ENCODE measurements around the gene CSF1. TPM values are rescaled to one million over a fixed set of nuclear protein-coding genes. Genes with fewer than 3 reads are reported as not detected.

The CSF1 gene
- polyA plus RNA-seq, 1 of the 3 experiments (the other 2 are of a cell fraction), result 31.9 TPM

DNA sequence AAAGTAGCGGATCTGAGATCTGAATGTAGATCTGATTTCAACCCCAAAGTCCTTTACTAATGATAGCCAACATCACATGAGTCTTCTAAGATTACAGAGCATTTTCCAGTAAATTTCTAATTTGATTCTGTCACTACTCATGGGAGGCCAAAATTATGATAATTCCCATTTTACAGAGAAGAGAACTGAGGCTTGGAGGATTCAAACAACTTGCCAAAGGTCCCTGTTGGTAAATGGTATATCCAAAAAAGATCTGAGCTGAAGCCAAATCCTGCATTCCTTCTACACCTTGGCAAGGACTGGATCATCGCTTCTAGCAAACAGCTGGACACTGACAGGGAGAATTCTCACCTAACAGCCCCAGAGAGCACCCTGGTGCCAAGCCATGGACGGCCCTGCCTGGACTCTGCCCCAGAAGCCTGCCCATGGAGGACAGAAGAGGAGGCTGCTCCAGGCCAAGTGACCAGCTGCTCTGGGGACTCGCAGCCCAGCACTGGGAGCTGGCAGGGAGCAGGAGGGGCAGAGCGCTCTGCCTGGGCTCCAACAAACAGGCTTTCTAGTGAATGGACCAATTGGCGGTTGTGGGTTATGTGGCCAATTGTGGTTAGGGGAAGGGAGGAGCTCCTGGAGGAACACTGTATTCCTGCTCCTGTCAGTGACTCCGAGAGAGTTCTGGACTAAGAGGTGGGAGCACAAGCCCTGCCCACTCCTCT lies 6.4 kb upstream of the CSF1 start:
- no peak overlapping the region for H3K4me2 ChIP-seq
- H3F3A ChIP-seq (replicated peaks; ENCODE audit: insufficient read depth), result no peaks in the 10 kb centered on the region
- no peak overlapping the region for H3K9ac ChIP-seq
- no peaks in the 10 kb centered on the region for H3K9me3 ChIP-seq
- H3K27me3 ChIP-seq (ENCODE audit: insufficient read depth), result no peaks in the 10 kb centered on the region
- no peaks in the 10 kb centered on the region for H3K79me2 ChIP-seq (ENCODE audit: insufficient read depth)
- no peak for DNase-seq
- 82% methylated on average over 6 of the region's 7 CpGs for WGBS (ENCODE audit: low lambda C conversion rate)
- H3K4me3 ChIP-seq (ENCODE audit: low read depth in 2 of 2, low read length in 1 of 2), result no peak overlapping the region
- TF ChIP-seq GABPA (IDR thresholded peaks at IDR 0.05; ENCODE audit: low read depth) (no peak), ELF1 (IDR thresholded peaks at IDR 0.05) (no peak)
- TF ChIP-seq, protein P1, sequence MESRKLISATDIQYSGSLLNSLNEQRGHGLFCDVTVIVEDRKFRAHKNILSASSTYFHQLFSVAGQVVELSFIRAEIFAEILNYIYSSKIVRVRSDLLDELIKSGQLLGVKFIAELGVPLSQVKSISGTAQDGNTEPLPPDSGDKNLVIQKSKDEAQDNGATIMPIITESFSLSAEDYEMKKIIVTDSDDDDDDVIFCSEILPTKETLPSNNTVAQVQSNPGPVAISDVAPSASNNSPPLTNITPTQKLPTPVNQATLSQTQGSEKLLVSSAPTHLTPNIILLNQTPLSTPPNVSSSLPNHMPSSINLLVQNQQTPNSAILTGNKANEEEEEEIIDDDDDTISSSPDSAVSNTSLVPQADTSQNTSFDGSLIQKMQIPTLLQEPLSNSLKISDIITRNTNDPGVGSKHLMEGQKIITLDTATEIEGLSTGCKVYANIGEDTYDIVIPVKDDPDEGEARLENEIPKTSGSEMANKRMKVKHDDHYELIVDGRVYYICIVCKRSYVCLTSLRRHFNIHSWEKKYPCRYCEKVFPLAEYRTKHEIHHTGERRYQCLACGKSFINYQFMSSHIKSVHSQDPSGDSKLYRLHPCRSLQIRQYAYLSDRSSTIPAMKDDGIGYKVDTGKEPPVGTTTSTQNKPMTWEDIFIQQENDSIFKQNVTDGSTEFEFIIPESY (IDR thresholded peaks at IDR 0.05; ENCODE audit: borderline replicate concordance, low read depth), result no peak
- H3K4me1 ChIP-seq (ENCODE audit: control insufficient read depth in 1 of 2, insufficient read depth in 2 of 2, low read depth in 1 of 2, low read length in 1 of 2), result no peaks in the 10 kb centered on the region
- H4K20me1 ChIP-seq (ENCODE audit: insufficient read depth), result no peaks in the 10 kb centered on the region
- CTCF ChIA-PET, result interaction anchor here (0.8 to 1.0 kb wide), 2 partner anchors 12 to 80 kb away, joined by 3 to 4 read pairs; partner anchors contain the start of gene AHCYL1
- no peaks in the 10 kb centered on the region for H3K9me2 ChIP-seq
- no peak overlapping the region for H2AFZ ChIP-seq (ENCODE audit: low read depth)
- no peaks in the 10 kb centered on the region for H3K36me3 ChIP-seq (replicated peaks in 1 of 2; ENCODE audit: control insufficient read depth in 1 of 2, insufficient read depth in 2 of 2, low read length in 1 of 2)
- POLR2A ChIA-PET, result no interaction called here
- H3K27ac ChIP-seq (ENCODE audit: low read depth in 2 of 2, low read length in 1 of 2), result no peak overlapping the region

DNA sequence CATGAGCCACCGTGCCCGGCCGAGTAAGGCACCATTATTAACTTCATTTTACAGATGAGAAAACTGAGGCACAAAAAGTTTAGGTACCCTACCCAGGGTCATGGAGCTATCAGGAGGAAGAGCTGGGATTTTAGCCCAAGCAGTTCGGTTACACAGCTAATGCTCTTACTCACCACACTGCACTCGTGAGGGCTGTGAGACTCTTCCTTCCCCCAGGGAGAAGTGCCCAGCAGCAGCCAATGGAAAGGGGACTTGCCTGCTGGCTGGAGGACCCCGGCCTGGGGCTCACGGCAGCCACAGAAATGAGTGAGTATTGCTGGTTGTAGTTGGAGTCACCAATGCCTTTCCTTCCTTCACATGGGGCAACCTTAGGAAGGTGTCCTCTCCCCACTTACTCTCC lies 5.2 kb upstream of the CSF1 start:
- no peaks in the 10 kb centered on the region for H3K9me3 ChIP-seq
- H4K20me1 ChIP-seq (ENCODE audit: insufficient read depth), result no peaks in the 10 kb centered on the region
- H3K27ac ChIP-seq (ENCODE audit: low read depth in 2 of 2, low read length in 1 of 2), result no peak overlapping the region
- ChIA-PET POLR2A (no interaction called here), CTCF (no interaction called here)
- peaks cover 5% of the 10 kb centered on the region; the same call in 1 of the 2 replicates for H3K79me2 ChIP-seq (ENCODE audit: insufficient read depth)
- no peak for DNase-seq
- H3K36me3 ChIP-seq (replicated peaks in 1 of 2; ENCODE audit: control insufficient read depth in 1 of 2, insufficient read depth in 2 of 2, low read length in 1 of 2), result no peaks in the 10 kb centered on the region
- H3F3A ChIP-seq (replicated peaks; ENCODE audit: insufficient read depth), result no peaks in the 10 kb centered on the region
- H3K4me3 ChIP-seq (ENCODE audit: low read depth in 2 of 2, low read length in 1 of 2), result no peak overlapping the region
- WGBS (ENCODE audit: low lambda C conversion rate), result 92% methylated on average over 6 of the region's 7 CpGs
- H3K4me1 ChIP-seq (ENCODE audit: control insufficient read depth in 1 of 2, insufficient read depth in 2 of 2, low read depth in 1 of 2, low read length in 1 of 2), result peaks cover 5% of the 10 kb centered on the region in 2 experiments; a peak in 2 of 4 replicates
- TF ChIP-seq, protein P2, sequence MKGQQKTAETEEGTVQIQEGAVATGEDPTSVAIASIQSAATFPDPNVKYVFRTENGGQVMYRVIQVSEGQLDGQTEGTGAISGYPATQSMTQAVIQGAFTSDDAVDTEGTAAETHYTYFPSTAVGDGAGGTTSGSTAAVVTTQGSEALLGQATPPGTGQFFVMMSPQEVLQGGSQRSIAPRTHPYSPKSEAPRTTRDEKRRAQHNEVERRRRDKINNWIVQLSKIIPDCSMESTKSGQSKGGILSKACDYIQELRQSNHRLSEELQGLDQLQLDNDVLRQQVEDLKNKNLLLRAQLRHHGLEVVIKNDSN (IDR thresholded peaks at IDR 0.05; ENCODE audit: borderline replicate concordance, low read depth), result no peak
- TF ChIP-seq RCOR1 (IDR thresholded peaks at IDR 0.05; ENCODE audit: low read length) (no peak), GATA2 (CRISPR knock-in tag; IDR thresholded peaks at IDR 0.05) (no peak), YY1 (IDR thresholded peaks at IDR 0.05; ENCODE audit: low read depth) (no peak), ELF1 (IDR thresholded peaks at IDR 0.05) (no peak), RAD21 (IDR thresholded peaks at IDR 0.05; ENCODE audit: low read length) (no peak), JUND (IDR thresholded peaks at IDR 0.05) (no peak), CHD2 (IDR thresholded peaks at IDR 0.05; ENCODE audit: low read length, partially characterized antibody) (no peak), FOSL2 (IDR thresholded peaks at IDR 0.05; ENCODE audit: borderline replicate concordance, low read depth) (no peak)
- TF ChIP-seq, protein P1 (IDR thresholded peaks at IDR 0.05; ENCODE audit: borderline replicate concordance, low read depth), result no peak
- no peak overlapping the region for H2AFZ ChIP-seq (ENCODE audit: low read depth)
- H3K4me2 ChIP-seq, result no peak overlapping the region
- H3K27me3 ChIP-seq (ENCODE audit: insufficient read depth), result no peaks in the 10 kb centered on the region
- no peaks in the 10 kb centered on the region for H3K9me2 ChIP-seq
- no peak overlapping the region for H3K9ac ChIP-seq

Measured in SK-N-SH (cell line).